NCI-H146 treated with DMSO at 0.1 percent for 48 hours (cell line): ENCODE results near the gene ECSIT.
"Not testable (repeated sequence)": the region's sequence is repeated elsewhere in the genome, so short reads cannot be mapped to it uniquely, and the experiment has no call there.

ENCODE experiments used
- DNase-seq: peaks from one replicate; lab custom pipeline; 2025; ENCODE audit not compliant: unreplicated experiment; lab: John Stamatoyannopoulos, UW

ECSIT gene

GRCh38 chr19:11479090-11479897 lies 49.6 kb downstream of the ECSIT start:
- DNase-seq = peak; percentile 85

- DNase-seq = no peak
Observed at GRCh38 chr19:11478167-11479089, 50.5 kb downstream of the ECSIT start.

GRCh38 chr19:11475861-11476260 lies 53.1 kb downstream of the ECSIT start:
- no peak for DNase-seq

- DNase-seq = not testable (repeated sequence)
Observed at GRCh38 chr19:11475343-11475742, 53.6 kb downstream of the ECSIT start.

- no peak for DNase-seq
Observed at GRCh38 chr19:11473725-11474124, 55.2 kb downstream of the ECSIT start.

GRCh38 chr19:11468266-11468845 lies 60.6 kb downstream of the ECSIT start:
- not testable (repeated sequence) for DNase-seq

GRCh38 chr19:11465600-11465999 lies 63.3 kb downstream of the ECSIT start:
- DNase-seq = no peak

GRCh38 chr19:11464333-11465265 lies 64.3 kb downstream of the ECSIT start:
- no peak for DNase-seq

GRCh38 chr19:11463391-11463790 lies 65.5 kb downstream of the ECSIT start:
- DNase-seq = no peak

- no peak for DNase-seq
Observed at GRCh38 chr19:11461453-11461852, 67.5 kb downstream of the ECSIT start.

GRCh38 chr19:11460207-11460606 lies 68.7 kb downstream of the ECSIT start:
- DNase-seq = no peak

- DNase-seq = not testable (repeated sequence)
Observed at GRCh38 chr19:11458912-11459311, 70.0 kb downstream of the ECSIT start.

- DNase-seq = no peak
Observed at GRCh38 chr19:11458236-11458900, 70.6 kb downstream of the ECSIT start.

GRCh38 chr19:11457831-11458230 lies 71.1 kb downstream of the ECSIT start:
- DNase-seq = no peak

GRCh38 chr19:11457115-11457514 lies 71.8 kb downstream of the ECSIT start:
- DNase-seq = no peak

GRCh38 chr19:11456659-11457058 lies 72.3 kb downstream of the ECSIT start:
- DNase-seq = no peak
